Testis (tissue), 3 donors: ENCODE data around the gene SLC24A1. TPM values are rescaled to one million over a fixed set of nuclear protein-coding genes. Genes with fewer than 3 reads are reported as not detected.

ENCODE experiments used
- DNase-seq: peaks from one replicate; pipeline ENCODE4 v3.0.0-alpha.2; 2019
- H3K27ac ChIP-seq, 2 donors: fragments of 200-600 bp; sonication (generic); one replicate each; pipeline ENCODE4 v1.5.1; 2019
- H3K27me3 ChIP-seq: fragments of 200-600 bp; sonication (generic); one replicate; pipeline ENCODE4 v1.5.1; 2019
- H3K36me3 ChIP-seq: fragments of 200-600 bp; sonication (generic); one replicate; pipeline ENCODE4 v1.5.1; 2017; ENCODE audit warnings: low read depth; ENCODE audit errors: missing control alignments
- H3K4me1 ChIP-seq: fragments of 200-600 bp; sonication (generic); one replicate; pipeline ENCODE4 v1.5.1; 2019
- H3K4me3 ChIP-seq, 2 donors: fragments of 200-600 bp; sonication (generic); one replicate each; pipeline ENCODE4 v1.5.1; 2017 to 2019
- H3K9me3 ChIP-seq: fragments of 200-600 bp; sonication (generic); one replicate; pipeline ENCODE4 v1.5.1; 2017
- CTCF ChIP-seq, 3 experiments: fragments of 450-650 bp in 2 of 3; fragments of 200-600 bp in 1 of 3; sonication (generic) in 1 of 3; IDR thresholded peaks; one replicate each; pipeline ENCODE4 v1.5.1; 2016 to 2019; ENCODE audit warnings: antibody characterized with exemption in 3 of 3, mild to moderate bottlenecking in 2 of 3, moderate library complexity in 1 of 3
- POLR2A ChIP-seq: fragments of 450-650 bp; IDR thresholded peaks from one replicate; pipeline ENCODE4 v1.6.1; 2017; ENCODE audit warnings: antibody characterized with exemption, mild to moderate bottlenecking, moderate library complexity
- WGBS, 2 donors: methylation state at CpG; one replicate each; pipeline ENCODE4 v1.1.5; 2018; 5-methylcytosine and 5-hydroxymethylcytosine counted together
- intact Hi-C: fragments of 100-400 bp; cut with DNase I; formaldehyde crosslinking; loops from one replicate; pipeline ENCODE4 v1.15.1; 2023; ENCODE audit warnings: low total_unique reads
- polyA plus RNA-seq: library from polyadenylated mRNA; stranded (reverse); fragments of 350-450 nt; fragmentation: Illumina TruSeq; extraction: RNeasy Lipid Tissue Mini Kit (QIAGEN cat#74804); gene quantifications from one replicate; pipeline ENCODE4 v1.2.3, GENCODE V29; 2014; ENCODE audit warnings: low read depth, low replicate concordance; ENCODE audit not compliant: insufficient read depth
- total RNA-seq, 2 donors: library from RNA; depleted of rRNA; stranded (reverse); fragments of >200 nt; gene quantifications; one replicate each; pipeline ENCODE4 v1.2.3, GENCODE V29; 2016

The SLC24A1 gene
- total and polyA plus RNA-seq, 3 donors from 2014 or later, result 13.4 to 24.3 (median 16.9) TPM

DNA sequence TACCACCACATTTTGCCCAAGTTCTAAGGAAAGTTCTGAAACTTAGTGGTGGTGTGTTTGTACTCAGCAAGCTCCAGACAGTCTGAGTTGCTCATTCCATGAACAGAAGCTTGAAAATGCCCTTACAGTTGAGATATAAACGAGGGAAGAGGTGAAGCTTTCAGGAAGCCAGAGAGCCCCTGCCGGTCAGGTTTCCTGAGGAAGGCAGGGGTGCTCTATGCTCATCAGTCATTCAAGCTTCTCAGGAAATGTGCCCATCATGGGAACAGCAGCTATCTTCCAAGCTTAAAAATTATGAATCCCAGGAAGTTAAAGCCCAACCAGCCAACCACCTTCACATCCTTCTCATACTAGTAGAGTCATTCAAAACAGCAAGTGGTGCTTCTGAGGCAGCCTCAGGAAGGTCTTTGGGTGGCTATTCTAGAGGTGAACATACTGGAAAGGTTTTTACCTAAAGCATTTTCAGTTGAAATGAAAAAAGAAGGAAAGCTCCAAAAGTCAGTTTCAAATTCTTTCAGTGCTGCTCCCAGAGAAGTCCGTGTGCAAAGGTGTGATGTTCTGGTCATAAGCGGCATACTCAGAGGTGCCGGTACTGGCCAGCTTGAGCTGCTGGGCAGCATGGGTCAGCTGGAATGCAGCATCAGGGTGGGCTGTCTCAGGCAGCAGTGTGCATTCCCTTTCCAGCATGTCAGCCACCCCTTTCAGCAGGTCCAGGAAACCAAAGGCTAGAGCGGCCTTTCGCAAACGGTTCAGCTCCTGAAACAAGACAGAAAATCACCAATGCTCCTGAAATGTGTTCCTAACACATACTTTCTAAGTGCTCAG is 42.6 kb upstream of the SLC24A1 start:
- peaks cover 19% of the 10 kb centered on the region for H3K4me1 ChIP-seq
- intact Hi-C loops, result no loop called here
- no peak overlapping the region for H3K4me3 ChIP-seq
- WGBS, 2 donors, result 82 to 84% methylated on average over 8 of the region's 8 CpGs
- no peaks in the 10 kb centered on the region for H3K27me3 ChIP-seq
- TF ChIP-seq CTCF (IDR thresholded peaks at IDR 0.05) (no peak), POLR2A (no peak)
- H3K9me3 ChIP-seq, result no peaks in the 10 kb centered on the region
- H3K36me3 ChIP-seq, result no peaks in the 10 kb centered on the region
- H3K27ac ChIP-seq, result no peak overlapping the region
- no peak for DNase-seq

- H3K4me3 ChIP-seq, result no peak overlapping the region
- no peak for TF ChIP-seq CTCF (IDR thresholded peaks at IDR 0.05)
- no peak for TF ChIP-seq POLR2A
- no peak for DNase-seq
- 85% methylated on average over 3 of the region's 3 CpGs for WGBS, 2 donors
- peaks cover 19% of the 10 kb centered on the region for H3K4me1 ChIP-seq
- H3K36me3 ChIP-seq, result no peaks in the 10 kb centered on the region
- no peak overlapping the region for H3K27ac ChIP-seq
- H3K27me3 ChIP-seq, result no peaks in the 10 kb centered on the region
- intact Hi-C loops, result no loop called here
- no peaks in the 10 kb centered on the region for H3K9me3 ChIP-seq
Observed at GRCh38 chr15:65579762-65580161, 42.0 kb upstream of the SLC24A1 start.

DNA sequence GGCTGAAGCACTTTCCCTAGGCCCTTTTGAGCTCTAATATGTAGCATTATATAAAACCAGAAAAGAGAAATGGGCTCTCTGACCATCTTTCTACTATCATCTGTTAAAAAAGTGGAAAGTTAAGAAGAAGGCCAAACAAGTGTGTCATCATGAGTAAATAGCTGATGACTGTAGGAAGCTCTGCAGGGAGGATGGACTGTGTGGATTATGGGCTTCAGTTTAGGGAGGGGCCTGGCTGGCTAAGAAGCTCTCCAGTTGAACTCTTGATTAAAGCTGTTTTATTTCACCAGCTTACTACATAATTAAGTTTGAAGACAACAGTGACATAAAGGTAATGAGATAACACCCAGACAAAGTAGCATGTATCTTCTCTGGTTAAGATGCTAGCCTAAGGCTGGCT is 41.5 kb upstream of the SLC24A1 start:
- Histone ChIP-seq H3K27me3 (no peaks in the 10 kb centered on the region), H3K9me3 (no peaks in the 10 kb centered on the region), H3K27ac (no peak overlapping the region), H3K4me1 (peaks cover 19% of the 10 kb centered on the region), H3K36me3 (no peaks in the 10 kb centered on the region), H3K4me3 (no peak overlapping the region)
- intact Hi-C loops, result no loop called here
- no peak for DNase-seq
- TF ChIP-seq CTCF (IDR thresholded peaks at IDR 0.05) (no peak), POLR2A (no peak)

GRCh38 chr15:65583701-65584100 is 38.0 kb upstream of the SLC24A1 start:
- H3K27me3 ChIP-seq, result no peaks in the 10 kb centered on the region
- no peaks in the 10 kb centered on the region for H3K4me1 ChIP-seq
- no peak for TF ChIP-seq CTCF (IDR thresholded peaks at IDR 0.05)
- no peak for TF ChIP-seq POLR2A
- H3K9me3 ChIP-seq, result no peaks in the 10 kb centered on the region
- 33 to 43% methylated on average over 1 of the region's 1 CpG for WGBS, 2 donors
- no peak for DNase-seq
- H3K27ac ChIP-seq, result no peak overlapping the region
- no peak overlapping the region for H3K4me3 ChIP-seq
- no peaks in the 10 kb centered on the region for H3K36me3 ChIP-seq
- intact Hi-C loops, result no loop called here

- H3K4me1 ChIP-seq, result no peaks in the 10 kb centered on the region
- no peak for DNase-seq
- no peaks in the 10 kb centered on the region for H3K27me3 ChIP-seq
- H3K27ac ChIP-seq, result no peak overlapping the region
- no peaks in the 10 kb centered on the region for H3K9me3 ChIP-seq
- H3K4me3 ChIP-seq, result no peak overlapping the region
- H3K36me3 ChIP-seq, result no peaks in the 10 kb centered on the region
- intact Hi-C loops, result no loop called here
- no peak for TF ChIP-seq CTCF (IDR thresholded peaks at IDR 0.05)
- TF ChIP-seq POLR2A, result no peak
Observed at GRCh38 chr15:65584241-65584640, 37.5 kb upstream of the SLC24A1 start.
